Heart left ventricle (tissue), 16 donors: ENCODE data around the gene CD4. TPM values are rescaled to one million over a fixed set of nuclear protein-coding genes. Genes with fewer than 3 reads are reported as not detected.
"Not testable (repeated sequence)": the region's sequence is repeated elsewhere in the genome, so short reads cannot be mapped to it uniquely, and the experiment has no call there.

Experiments used
- ATAC-seq, 4 donors: fragments of 200-7000 bp; cut with Tn5 transposase; one replicate each; pipeline ENCODE4 v1.9.1; 2020 to 2022; ENCODE audit warnings: moderate library complexity in 4 of 4, mild to moderate bottlenecking in 3 of 4, moderate number of reproducible peaks in 1 of 4
- DNase-seq, 5 donors: peaks; one replicate each; pipeline ENCODE4 v3.0.0-alpha.2; 2020
- H3K27ac ChIP-seq, 12 donors: fragments of 200-600 bp; sonication (generic) in 4 of 12; one replicate each; pipeline versions ENCODE4 v1.5.0 to v1.8.0; 2016 to 2022; ENCODE audit warnings: mild to moderate bottlenecking in 2 of 12
- H3K27me3 ChIP-seq, 9 donors: fragments of 200-600 bp; sonication (generic) in 2 of 9; one replicate each; pipeline versions ENCODE4 v1.5.1 to v1.8.0; 2016 to 2022; ENCODE audit warnings: mild to moderate bottlenecking in 3 of 9
- H3K36me3 ChIP-seq, 9 donors: fragments of 200-600 bp; sonication (generic) in 2 of 9; one replicate each; pipeline versions ENCODE4 v1.5.0 to v1.8.0; 2018 to 2022; ENCODE audit warnings: mild to moderate bottlenecking in 2 of 9
- H3K4me1 ChIP-seq, 12 donors: fragments of 200-600 bp; sonication (generic) in 4 of 12; one replicate each; pipeline versions ENCODE4 v1.5.0 to v1.8.0; 2016 to 2022; ENCODE audit warnings: mild to moderate bottlenecking in 3 of 12
- H3K4me3 ChIP-seq, 12 donors: fragments of 200-600 bp; sonication (generic) in 4 of 12; one replicate each; pipeline versions ENCODE4 v1.5.0 to v1.8.0; 2017 to 2022; ENCODE audit warnings: mild to moderate bottlenecking in 9 of 12, moderate library complexity in 4 of 12
- H3K9me3 ChIP-seq, 12 donors: fragments of 200-600 bp; sonication (generic) in 4 of 12; one replicate each; pipeline versions ENCODE4 v1.5.0 to v1.8.0; 2016 to 2022; ENCODE audit warnings: mild to moderate bottlenecking in 1 of 12
- CTCF ChIP-seq, 12 donors: fragments of 200-600 bp; sonication (generic) in 4 of 12; IDR thresholded peaks; one replicate each; pipeline versions ENCODE4 v1.5.0 to v1.8.0; 2018 to 2022; ENCODE audit warnings: antibody characterized with exemption in 12 of 12, mild to moderate bottlenecking in 5 of 12
- POLR2A ChIP-seq, 2 donors: fragments of 450-650 bp; IDR thresholded peaks; one replicate each; pipeline ENCODE4 v1.6.1; 2017; ENCODE audit warnings: antibody characterized with exemption in 2 of 2, mild to moderate bottlenecking in 2 of 2, moderate library complexity in 2 of 2
- WGBS, 4 donors: extraction: QIAGEN DNeasy Blood & Tissue Kit in 2 of 4; methylation state at CpG; one replicate each; pipeline versions ENCODE4 v1.1.5 to v1.1.7; 2013 to 2018; 5-methylcytosine and 5-hydroxymethylcytosine counted together
- intact Hi-C, 10 donors: fragments of 100-400 bp; cut with DNase I; formaldehyde crosslinking; loops; one replicate each; pipeline versions ENCODE4 v1.11.1 to v1.14.2; 2022
- long read RNA-seq, 3 donors: library from polyadenylated mRNA; unstranded; transcript quantifications; one replicate each; pipeline ENCODE4 v2.0.0, GENCODE V29; 2020 to 2021
- polyA plus RNA-seq, 2 donors: library from polyadenylated mRNA; stranded (reverse); fragments of 200-250 nt; gene quantifications; one replicate each; pipeline ENCODE4 v1.2.3, GENCODE V29; 2013
- total RNA-seq, 9 donors: library from RNA; depleted of rRNA in 2 of 9; stranded (reverse); fragments of >200 nt in 2 of 9; fragmentation: NEBNext Ultra II Directional in 3 of 9; extraction: Animal tissue kit (Norgen Biotek cat#: 25700) in 3 of 9; gene quantifications; one replicate each; pipeline versions ENCODE4 v1.1.0 to v1.2.4, GENCODE V29; 2016 to 2023
- donor health status: ischemic (EF 13 %, LVEDD 7.1; RV severe dilation, severe dysfunction).
- donor health status: healthy with polysubstance abuse.
- donor health status: DM: no; HTN: yes; CAD: no.
- donor health status: DM: no; HTN: no; CAD: no.
- donor health status: ischemic (EF 25% LVEDD 6.9; RV normal size, moderate dysfunction).
- donor health status: ischemic (EF 25% LVEDD 5.7; RV mildly dilated, moderate dysfunction).
- donor health status: healthy.
- donor health status: DM: yes; HTN: yes; CAD: no.
- donor health status: ischemic (EF 35%, LVEDD 5.7; RV mildly dilated, moderate dysfunction).
- donor health status: nonischemic (EF 11% LVEDD 7.7; RV severe dilation, severe dysfunction).
- donor health status: DM: yes; HTN: yes; CAD: no.
- donor health status: PGD.
- donor health status: ischemic (EF 29% LVEDD 5.4; RV normal size, mild dysfunction).
- donor health status: nonischemic (EF 23%, LVEDD 6.1; RV moderate dilation, normal function).

Gene CD4
- 10 to 100 TPM in 2 of 9 donors, 1 to 10 TPM in 7; 3.0 to 71.9 (median 5.4) TPM for total RNA-seq
- 1 to 10 TPM; 1.1 to 3.2 TPM for polyA plus RNA-seq
- long read RNA-seq, donor 1, partial matches to known transcripts: 0 of 5 reads
- long read RNA-seq, donor 1, other reads (novel, unspliced or antisense): 2 of 5 reads
- long read RNA-seq, donor 2, transcript CD4-201 (10 exons, 3,114 nt): major isoform, 6 of 8 reads
- long read RNA-seq, donor 2, partial matches to known transcripts: 2 of 8 reads
- long read RNA-seq, donor 2, other reads (novel, unspliced or antisense): 0 of 8 reads
- long read RNA-seq, donor 3, partial matches to known transcripts: 3 of 6 reads
- long read RNA-seq, donor 3, other reads (novel, unspliced or antisense): 1 of 6 reads

GRCh38 chr12:6788972-6789924 lies at the start of gene CD4:
Gene CD4, plus strand, starts transcription at chr12:6789528. Its CDS starts 10,611 bp downstream, at chr12:6800139.
- Histone ChIP-seq H3K36me3 (no peaks in the 10 kb centered on the region), H3K27me3 (peaks cover 0 to 4% (median 0%) of the 10 kb centered on the region in 9 donors), H3K9me3 (no peaks in the 10 kb centered on the region), H3K4me3 (peak within 1 kb of the TSS in 9 of 12 donors; percentile 5 to 65 (median 40)), H3K4me1 (peaks cover 0 to 56% (median 2%) of the 10 kb centered on the region in 12 donors), H3K27ac (peak within 1 kb of the TSS in 6 of 12 donors; percentile 13 to 95 (median 52))
- no peak for TF ChIP-seq CTCF (IDR thresholded peaks at IDR 0.05)
- TF ChIP-seq POLR2A (IDR thresholded peaks at IDR 0.05): peak in 1 of 2 donors; percentile 22
- intact Hi-C loops: loop anchor here in 1 of 10 donors (2.0 kb wide), 1 partner anchor 26 kb away; no protein-coding TSS in a partner anchor
- 65 to 74% (median 67%) methylated on average over 14 to 18 of the region's 18 CpGs for WGBS, 4 donors
- peak; percentile 34 to 87 (median 75) for ATAC-seq
- DNase-seq: peak; percentile 63 to 86 (median 70)

- DNase-seq, H3K27ac ChIP-seq, H3K4me3 ChIP-seq, intact Hi-C loops, H3K27me3 ChIP-seq, ATAC-seq, H3K9me3 ChIP-seq, H3K36me3 ChIP-seq: not testable (repeated sequence)
- H3K4me1 ChIP-seq: peaks cover 0 to 14% (median 4%) of the 10 kb centered on the region in 12 donors
- WGBS, 4 donors: 76 to 86% (median 80%) methylated on average over 12 of the region's 12 CpGs
These were observed 47.2 kb upstream of the CD4 start for GRCh38 chr12:6742080-6742479.

GRCh38 chr12:6742834-6743233 lies 46.5 kb upstream of the CD4 start:
- H3K27ac ChIP-seq: no peak overlapping the region
- intact Hi-C loops: no loop called here
- no peak for DNase-seq
- peaks cover 0 to 16% (median 12%) of the 10 kb centered on the region in 9 donors for H3K36me3 ChIP-seq
- no peaks in the 10 kb centered on the region for H3K27me3 ChIP-seq
- 88 to 96% (median 91%) methylated on average over 3 of the region's 3 CpGs for WGBS, 4 donors
- H3K9me3 ChIP-seq: no peaks in the 10 kb centered on the region
- no peak for ATAC-seq
- TF ChIP-seq POLR2A (IDR thresholded peaks at IDR 0.05): no peak
- TF ChIP-seq CTCF (IDR thresholded peaks at IDR 0.05): no peak
- peaks cover 0 to 14% (median 4%) of the 10 kb centered on the region in 12 donors for H3K4me1 ChIP-seq
- H3K4me3 ChIP-seq: no peak overlapping the region

DNA sequence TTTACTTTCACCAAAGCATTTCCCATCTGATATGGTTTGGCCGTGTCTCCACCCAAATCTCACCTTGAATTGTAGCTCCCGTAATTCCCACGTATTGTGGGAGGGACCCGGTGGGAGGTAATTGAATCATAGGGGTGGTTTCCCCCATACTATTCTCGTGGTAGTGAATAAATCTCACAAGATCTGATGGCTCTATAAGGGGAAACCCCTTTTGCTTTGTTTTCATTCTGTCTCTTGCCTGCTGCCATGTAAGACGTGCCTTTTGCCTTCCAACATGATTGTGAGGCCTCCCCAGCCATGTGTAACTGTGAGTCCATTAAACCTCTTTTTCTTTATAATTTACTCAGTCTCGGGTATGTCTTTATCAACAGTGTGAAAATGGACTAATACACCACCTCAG lies 46.0 kb upstream of the CD4 start:
- H3K27me3 ChIP-seq, H3K9me3 ChIP-seq, H3K4me3 ChIP-seq, H3K27ac ChIP-seq, intact Hi-C loops, ATAC-seq: not testable (repeated sequence)
- 77 to 81% (median 79%) methylated on average over 7 of the region's 7 CpGs for WGBS, 4 donors
- peaks cover 0 to 21% (median 17%) of the 10 kb centered on the region in 9 donors for H3K36me3 ChIP-seq
- peaks cover 0 to 14% (median 4%) of the 10 kb centered on the region in 12 donors for H3K4me1 ChIP-seq
- DNase-seq: peak in 1 of 5 donors; percentile 4
